GM18907 (cell line): ENCODE measurements around the gene PIF1.
A peak's percentile ranks its signal among the peaks of the same experiment; 100 is the strongest.
"Not testable (repeated sequence)": the region's sequence is repeated elsewhere in the genome, so short reads cannot be mapped to it uniquely, and the experiment has no call there.

Experiments
- ATAC-seq: cut with Tn5 transposase; IDR thresholded peaks from one replicate; pipeline ENCODE4 v1.9.1; 2021; ENCODE audit warnings: mild to moderate bottlenecking, moderate library complexity; ENCODE audit not compliant: unreplicated experiment

PIF1 gene

DNA sequence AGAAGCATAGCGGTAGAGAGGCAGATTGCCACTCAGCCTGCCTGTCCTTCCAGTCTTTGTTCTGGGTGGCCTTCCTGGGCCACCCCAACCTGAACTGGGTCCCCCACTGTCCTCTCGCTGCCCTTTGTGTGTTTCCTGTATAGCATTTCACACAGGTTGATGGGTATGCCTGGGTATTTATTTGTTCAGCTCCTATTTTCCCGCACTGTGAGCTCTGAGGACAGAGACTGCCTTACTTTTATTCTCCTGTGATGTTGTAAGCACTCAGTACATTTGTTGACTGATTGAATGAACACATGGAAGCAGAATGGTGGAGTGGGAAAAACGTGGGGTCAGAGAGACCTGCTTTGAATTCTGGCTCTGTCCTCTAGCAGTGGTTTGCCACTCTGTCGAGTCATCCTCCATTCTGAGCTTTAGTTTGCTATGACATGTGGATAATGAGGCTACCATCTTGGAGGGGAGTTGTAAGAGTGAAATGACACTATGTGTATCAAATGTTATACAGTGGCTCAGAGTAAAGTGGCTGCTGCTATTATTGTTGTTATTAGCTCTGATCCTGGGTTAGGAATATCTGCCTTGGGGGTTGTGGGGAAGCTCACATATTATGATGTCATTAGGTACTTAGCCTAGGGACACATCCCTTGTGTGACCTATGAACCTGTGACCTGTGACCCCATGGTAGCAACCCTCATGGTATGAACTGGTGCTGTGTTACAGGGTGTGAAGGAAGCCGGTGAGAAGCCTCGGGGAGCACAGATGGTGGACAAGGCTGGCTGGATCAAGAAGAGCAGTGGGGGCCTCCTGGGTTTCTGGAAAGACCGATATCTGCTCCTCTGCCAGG lies 22.6 kb upstream of the PIF1 start:
- no peak for ATAC-seq

DNA sequence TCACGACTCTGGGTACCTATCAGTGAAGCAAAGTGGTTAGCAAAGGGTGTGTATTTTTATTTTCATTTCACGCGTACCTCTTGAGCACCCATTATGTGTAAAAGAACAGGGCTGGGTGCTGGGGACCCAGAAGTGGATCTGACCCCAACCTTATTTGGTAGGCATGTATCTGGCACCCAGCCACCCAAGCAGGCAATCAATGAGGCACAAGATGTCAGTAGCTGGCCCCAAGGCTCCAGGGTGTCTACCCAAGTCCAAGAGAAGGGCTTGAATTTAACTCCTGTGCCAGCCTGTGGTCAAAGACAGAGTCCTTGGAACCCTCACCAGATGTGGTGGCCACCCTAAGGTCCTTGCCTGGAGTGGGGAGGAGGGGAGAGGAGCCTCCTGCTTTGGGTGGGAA lies 22.0 kb upstream of the PIF1 start:
- ATAC-seq, result no peak

DNA sequence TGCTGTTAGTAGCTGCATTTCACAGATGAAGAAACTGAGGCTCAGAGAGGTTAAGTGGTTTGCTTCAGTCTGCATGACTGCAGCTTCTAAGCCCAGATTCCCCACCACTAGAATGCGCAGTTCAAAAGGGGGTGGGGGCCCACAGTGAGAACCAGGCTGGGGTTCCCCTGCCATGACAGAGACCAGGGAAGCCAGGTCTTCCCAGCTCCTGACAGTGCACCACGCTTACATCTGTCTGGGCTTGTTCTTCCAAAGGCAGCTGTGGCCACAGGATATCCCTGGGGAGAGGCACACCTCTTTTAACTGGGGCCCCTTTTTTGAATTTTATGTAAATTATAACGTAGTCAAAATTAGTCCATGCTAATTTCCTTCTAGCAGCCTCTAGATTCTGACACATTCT lies 21.6 kb upstream of the PIF1 start:
- no peak for ATAC-seq

DNA sequence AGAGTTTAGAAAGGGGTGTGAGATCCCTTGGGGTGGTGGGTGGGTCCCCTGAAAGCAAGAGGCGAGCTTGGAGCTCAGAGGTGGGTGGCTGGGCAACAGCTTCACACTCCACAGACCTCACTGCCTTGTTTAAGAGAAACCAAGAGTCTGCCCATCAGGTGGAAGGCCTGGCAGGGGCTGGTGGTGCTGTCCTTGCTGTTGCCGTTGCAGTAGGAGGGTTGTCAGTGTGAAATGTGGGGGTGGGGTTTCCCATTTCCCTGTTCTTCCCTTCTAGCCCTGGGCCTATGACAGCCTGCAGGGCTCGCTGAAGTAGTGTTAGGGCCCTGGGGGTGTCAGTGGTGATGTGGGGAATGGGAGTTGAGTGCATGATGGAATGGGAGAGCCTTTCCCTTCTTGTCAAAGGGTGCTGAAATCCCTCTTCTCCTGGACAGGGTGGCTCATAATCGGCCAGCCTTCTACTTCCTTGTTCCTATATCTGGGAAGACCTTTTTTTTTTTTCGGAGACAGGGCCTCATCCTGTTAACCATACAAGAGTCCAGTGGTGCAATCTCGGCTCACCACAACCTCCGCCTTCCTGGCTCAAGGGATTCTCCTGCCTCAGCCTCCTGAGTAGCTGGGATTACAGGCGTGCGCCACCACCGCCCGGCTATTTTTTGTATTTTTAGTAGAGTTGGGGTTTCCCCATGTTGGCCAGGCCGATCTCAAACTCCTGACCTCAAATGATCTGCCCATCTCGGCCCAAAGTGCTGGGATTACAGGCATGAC lies 20.6 kb upstream of the PIF1 start:
- no peak for ATAC-seq

DNA sequence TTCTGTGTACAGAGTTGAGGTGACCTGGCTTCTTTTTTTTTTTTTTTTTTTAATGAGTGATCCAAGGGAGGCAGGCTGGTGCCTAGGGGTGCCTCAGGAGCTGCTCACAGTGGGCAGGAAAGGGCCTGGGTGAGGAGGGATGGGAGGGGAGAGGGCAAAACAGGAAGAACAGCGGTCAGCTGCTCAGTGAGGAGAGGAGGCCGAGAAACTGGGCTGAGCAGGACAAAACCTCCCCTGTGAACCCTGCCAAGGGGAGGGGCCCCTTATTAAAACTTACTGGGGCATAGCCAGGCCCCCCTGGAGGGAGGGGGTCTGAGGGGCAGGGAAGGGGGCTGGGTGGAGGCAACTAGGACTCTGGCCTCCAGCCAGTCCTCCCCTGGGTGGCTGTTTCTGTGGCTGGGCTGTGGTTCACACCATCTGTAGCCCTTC lies 19.8 kb upstream of the PIF1 start:
- ATAC-seq, result no peak

DNA sequence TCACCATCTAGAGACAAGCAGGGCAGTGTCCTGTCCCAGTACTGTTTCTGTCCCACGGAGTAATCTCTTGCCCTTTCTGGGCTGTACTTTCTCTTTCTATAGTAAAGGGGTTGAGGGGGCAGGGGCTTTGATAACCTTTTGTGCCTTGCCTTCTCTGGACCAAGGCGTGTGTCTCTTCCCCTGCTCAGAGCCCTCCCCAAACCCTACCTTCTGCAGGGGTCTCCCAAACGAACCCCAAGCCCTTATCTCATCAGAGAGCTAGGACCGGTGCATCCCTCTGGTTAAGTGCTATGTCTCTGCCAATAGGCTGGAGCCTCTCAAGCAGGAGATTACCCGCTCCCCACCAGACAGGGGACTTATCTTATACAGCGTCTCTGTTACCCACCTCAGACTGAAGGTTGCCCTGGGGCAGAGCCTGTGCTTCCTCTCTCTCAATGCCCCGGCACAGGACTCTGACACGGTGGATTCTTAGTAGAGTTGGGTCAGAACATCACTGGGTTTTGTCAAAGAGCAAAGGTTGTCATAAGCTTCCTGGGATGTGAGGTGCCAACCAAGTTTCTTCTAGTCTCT lies 19.2 kb upstream of the PIF1 start:
- no peak for ATAC-seq

DNA sequence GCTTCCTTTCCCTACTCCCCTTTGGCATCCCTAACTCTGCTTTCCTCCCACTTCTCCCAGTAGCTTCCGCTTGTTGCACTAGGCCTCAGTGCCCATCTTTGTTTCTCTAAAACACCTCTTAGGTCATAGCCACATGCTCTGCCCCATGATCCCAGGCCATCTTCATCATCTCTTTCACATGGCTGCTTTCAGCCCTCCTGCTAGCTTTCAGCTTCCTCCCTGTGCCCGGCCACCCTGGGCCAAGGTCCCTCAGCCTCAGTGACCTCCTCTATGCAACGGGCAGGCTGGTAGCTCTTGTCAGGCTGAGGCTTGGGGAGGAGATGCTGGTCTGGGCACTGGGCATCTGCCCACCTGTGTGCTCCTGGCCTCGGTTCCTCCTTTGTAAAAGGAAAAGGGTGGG lies 18.5 kb upstream of the PIF1 start:
- no peak for ATAC-seq

DNA sequence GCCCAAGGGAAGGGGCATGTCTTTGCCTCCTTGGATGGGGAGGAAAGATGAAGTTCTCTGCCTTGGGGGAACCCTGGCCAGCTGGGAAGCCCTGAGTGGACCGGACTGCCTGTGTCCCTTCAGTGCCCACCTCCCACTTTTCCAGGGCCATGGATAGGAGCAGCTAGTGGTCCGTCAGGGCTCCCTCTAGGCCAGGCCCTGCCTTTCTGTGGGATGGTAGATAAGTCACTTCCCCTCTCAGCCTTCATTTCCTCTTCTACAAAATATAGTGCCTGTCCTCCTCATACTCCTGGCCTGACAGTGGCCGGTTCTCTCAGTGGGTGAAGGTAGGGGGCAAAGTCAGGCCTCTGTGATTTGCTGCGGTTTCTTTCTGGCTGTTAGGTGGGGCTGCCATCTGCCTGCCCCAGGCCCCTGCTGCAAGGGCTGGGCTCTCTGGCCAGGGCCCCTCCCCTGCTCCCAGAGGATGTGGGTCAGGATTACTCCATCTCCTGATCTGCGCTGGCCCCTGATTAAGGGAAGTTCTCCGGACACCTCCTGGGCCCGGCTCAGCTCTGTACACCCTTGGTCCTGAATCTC lies 17.6 kb upstream of the PIF1 start:
- ATAC-seq, result no peak

DNA sequence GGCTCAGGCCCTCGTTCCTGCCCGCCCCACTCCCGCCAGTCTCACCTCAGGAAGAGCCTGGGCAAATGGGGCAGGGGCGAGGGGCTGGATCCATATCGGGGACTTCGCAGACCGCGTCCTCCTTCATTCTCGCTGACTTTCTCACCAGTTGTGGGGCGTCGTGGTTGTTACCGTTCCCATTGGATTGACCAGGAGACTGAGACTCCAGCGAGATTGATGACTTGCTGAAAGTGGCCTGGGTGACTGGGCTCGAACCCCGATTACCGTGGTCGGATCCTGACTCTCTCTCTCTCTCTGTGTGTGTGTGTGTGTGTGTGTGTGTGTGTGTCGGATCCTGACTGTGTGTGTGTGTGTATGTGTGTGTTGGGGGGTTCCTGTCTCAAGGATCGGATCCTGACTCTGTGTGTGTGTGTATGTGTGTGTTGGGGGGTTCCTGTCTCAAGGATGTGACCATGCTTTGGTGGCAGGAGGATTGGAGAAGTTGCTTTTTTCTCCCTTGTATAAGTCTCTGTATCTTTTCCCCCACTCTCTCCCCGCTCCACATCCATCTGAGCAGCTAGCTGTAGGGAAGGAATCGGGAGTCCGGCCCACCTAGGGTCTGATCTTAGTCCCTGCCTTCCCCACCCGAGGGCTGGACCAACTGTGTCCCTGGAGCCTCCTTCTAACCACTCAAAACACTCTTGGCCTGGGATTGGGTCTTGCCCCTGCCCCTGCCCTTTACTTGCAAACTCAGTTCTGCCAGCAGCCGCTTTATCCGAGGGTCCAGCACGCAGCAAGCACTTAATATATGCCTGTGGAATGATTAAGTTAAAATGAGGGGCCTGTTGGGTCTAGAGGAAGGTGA lies 16.9 kb upstream of the PIF1 start:
- no peak for ATAC-seq

DNA sequence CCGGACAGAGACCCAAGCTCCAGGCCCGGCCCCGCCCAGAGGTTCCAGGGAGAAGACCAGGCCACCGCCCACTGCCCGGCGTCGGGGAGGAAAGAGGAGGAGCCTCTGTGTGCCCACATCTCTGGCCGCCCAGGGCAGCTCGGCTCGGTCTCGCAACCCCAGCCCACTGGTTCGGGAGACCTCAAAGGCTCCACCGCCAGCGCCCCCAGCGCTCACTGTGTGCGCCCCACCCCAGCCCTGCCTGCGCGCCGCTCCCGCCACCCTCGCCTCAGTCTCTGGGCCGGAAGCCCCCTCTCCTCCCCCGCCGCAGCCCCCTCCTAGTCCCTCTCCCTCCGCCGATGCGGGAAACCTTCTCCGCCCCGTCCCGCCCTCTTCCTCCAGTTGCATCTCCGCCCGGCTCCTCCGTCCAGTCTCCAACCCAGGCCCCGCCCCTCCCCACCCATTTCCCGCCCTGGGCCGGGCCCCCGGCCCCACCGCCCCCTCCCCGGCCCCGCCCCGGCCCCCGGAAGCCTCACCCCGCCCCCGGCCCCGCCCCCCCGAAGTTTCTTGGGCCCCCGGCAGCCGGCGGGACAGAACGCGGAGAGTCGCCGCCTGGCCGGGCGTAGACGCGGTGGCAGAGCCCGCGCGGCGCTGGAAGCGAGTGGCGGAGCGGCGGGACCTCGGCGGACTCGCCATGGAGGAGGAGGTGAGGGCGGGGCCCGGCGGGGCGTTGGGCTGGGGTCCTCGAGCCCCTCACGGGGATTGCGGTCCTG lies 16.1 kb upstream of the PIF1 start, which contains the start of gene PLEKHO2:
TSS of gene PLEKHO2 (plus strand) at position 572 of the 752 bp plus-strand sequence. CDS start at position 674, 102 bp downstream.
- peak; percentile 64 for ATAC-seq

DNA sequence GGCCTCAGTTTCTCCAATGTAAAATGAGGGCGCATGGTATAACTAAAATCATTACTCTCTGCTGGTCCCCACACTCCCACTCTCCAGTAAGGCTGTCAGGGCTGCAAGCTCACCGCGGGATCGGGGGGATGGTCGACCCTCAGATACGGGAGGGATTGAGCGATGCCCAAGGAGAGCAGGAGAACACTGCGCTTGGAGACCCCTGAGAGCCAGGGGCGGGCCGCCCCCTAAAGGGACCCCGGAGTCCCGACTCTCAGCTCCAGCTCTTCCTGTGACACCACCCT lies 15.6 kb upstream of the PIF1 start:
- ATAC-seq, result no peak

DNA sequence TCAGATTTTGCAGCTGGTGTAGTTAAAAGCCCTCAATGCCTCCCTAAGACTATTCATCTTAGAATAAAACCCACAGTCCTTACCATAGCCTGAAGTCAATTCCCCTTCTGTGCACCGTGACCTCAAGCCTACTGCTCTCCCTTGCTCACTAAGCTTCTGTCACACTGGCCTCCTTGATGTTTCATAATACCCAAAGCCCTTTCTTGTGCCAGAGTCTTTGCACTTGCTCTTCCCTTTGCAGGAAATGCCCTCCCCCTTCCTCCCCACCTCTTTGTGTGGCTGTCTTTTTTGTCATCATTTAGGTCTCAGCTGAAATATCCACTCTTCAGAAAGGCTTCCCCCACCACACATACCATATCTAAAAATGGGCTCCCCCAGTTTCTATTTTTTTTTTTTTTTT lies 12.1 kb upstream of the PIF1 start:
- no peak for ATAC-seq

DNA sequence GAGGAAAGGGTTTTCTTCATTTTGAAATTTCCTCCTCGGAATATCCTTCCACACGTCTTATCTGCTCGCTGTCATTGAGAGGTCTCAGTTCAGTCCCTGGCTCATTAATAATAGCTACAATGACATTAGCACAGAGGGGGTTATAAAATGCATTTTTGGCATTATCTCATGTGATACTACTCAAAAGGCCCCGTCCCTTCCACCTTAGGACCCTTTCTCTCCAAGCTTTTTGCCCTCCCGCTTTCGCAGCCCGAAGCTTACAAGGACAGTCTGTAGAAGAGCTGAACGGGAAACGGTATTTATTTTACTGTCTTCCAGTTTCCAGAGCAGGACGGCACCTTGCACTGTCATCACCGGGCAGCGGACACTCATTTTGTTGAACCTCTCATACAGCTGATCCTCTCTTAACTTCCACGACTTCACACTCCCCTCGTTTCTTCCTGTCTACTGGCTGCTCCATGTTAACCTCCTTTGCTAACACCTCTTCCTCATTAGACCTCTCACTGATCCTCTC lies 10.6 kb upstream of the PIF1 start:
- no peak for ATAC-seq

DNA sequence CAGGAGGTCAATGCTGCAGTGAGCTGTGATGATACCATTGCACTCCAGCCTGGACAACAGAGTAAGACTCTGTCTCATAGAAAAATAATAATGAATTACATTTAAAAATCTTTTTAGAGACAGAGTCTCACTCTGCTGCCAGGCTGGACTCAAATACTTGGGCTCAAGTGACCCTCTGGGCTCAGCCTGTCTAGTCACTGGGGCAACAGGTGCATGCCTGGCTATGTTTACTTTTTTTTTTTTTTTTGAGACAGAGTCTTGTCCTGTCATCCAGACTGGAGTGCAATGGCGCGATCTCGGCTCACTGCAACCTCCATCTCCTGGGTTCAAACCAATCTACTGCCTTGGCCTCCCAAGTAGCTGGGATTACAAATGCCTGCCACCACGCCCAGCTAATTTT lies 8.2 kb upstream of the PIF1 start:
- no peak for ATAC-seq

DNA sequence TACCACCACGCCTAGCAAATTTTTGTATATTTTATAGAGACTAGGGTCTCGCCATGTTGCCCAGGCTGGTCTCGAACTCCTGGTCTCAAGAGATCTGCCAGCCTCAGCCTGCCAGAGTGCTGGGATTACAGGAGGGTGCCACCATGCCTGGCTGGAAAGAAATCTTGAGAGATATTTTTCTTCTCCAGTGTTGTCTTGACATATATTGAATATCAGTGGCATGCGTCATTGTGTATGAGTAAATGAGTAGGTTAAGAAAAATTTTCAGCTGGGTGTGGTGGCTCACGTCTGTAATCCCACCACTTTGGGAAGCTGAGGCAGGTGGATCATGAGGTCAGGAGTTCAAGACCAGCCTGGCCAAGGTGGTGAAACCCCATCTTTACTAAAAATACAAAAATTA lies 3.5 kb upstream of the PIF1 start:
- ATAC-seq, result no peak

DNA sequence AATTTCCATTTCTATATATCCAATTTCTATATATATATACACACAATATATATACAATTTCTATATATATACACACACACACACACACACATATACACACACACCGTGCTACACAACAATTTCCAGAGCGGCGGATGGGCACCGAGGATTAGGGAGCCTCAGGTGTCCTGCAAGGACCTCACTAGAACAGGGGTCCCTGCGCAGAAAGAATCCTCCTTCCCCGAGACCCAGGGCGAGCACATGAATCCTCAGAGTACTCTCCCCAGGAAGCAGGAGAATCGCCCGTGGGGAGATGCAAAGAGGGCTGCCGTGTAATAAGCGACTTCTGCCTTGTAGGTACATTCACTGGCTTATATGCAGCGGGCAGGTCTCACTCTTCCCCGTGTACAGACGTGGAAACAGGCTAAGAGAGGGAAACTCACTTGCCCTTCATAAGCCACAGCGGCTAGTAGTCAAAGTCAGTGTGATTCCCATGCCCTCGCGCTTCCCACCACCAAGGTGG lies 467 bp downstream of the PIF1 start:
- ATAC-seq, result peak; percentile 12

DNA sequence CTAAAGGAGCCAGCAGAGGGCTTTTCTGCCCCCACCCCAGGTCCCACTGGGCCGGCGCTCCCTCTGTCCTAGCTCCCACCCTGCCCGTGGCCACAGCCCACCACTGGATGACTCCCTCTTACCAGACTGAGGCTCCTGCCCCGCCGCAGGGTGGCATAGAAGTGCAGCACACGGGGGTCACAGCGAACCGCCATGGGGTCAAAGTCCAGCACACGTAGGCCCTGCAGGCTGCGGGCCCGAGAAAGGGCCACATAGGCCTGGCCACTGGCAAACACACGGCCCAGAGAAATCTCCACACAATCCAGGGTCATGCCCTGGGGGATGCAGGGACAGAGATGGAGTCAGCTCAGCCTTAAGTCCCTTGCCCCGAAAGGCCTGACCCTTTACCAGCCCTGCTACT lies 9.0 kb downstream of the PIF1 start:
- ATAC-seq, result no peak

DNA sequence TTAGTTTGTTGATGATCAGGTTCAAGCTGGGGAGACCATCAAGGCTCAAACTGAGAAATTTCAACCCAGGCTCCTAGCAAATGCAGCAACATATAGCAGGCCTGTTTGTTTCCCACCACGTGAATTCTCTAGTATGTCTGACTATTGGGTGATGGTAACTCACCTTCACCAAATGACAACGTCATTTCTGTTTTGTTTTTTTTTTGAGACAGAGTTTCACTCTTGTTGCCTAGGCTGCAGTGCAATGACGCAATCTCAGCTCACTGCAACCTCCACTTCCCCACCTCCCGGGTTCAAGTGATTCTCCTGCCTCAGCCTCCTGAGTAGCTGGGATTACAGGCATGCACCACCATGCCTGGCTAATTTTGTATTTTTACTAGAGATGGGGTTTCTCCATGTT lies 10.5 kb downstream of the PIF1 start:
- not testable (repeated sequence) for ATAC-seq

DNA sequence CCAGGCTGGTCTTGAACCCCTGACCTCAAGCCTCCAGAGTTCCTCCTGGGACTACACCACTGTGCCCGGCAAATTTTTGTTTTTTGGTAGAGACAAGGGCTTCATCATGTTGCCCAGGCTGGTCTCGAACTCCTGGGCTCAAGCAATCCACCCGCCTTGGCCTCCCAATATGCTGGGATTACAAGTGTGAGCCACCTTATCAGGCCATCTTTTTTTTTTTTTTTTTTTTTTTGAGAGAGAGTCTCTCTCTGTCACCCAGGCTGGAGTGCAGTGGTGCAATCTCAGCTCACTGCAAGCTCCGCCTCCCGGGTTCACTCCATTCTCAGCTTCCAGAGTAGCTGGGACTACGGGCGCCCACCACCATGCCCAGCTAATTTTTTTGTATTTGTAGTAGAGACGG lies 11.2 kb downstream of the PIF1 start:
- not testable (repeated sequence) for ATAC-seq

DNA sequence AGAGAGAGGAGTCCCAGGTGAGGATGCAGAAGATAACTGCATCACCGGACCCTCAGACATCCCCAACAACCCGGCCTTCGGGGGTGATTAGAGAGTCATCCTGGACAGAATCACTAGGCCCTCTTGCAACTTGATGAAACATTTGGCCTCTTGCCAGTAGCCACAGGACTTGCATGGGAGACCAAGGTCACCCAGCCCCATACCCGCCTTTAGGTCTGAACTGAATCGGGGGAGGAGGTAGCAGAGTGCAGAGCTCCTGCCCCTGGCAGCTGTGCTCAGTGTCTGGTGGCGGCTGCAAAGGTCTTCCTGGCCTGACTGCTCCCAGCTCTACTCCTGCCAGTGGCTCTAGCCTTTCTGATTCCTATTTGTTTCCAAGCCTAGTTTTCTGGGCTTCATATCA lies 12.4 kb downstream of the PIF1 start:
- ATAC-seq, result peak; percentile 40
